T-helper 2 cell (primary cell): ENCODE data around the gene ALG11.
A peak's percentile ranks its signal among the peaks of the same experiment; 100 is the strongest.
"Not testable (repeated sequence)": the region's sequence is repeated elsewhere in the genome, so short reads cannot be mapped to it uniquely, and the experiment has no call there.

Source experiments
- DNase-seq, 5 experiments: peaks; one replicate each; pipeline versions ENCODE4 v3.0.0 to v3.0.0-alpha.2; 2012 to 2022
- total RNA-seq, 2 donors: gene quantifications; one replicate each; lab custom pipeline; 2026; lab: John Stamatoyannopoulos, UW

Gene ALG11, protein sequence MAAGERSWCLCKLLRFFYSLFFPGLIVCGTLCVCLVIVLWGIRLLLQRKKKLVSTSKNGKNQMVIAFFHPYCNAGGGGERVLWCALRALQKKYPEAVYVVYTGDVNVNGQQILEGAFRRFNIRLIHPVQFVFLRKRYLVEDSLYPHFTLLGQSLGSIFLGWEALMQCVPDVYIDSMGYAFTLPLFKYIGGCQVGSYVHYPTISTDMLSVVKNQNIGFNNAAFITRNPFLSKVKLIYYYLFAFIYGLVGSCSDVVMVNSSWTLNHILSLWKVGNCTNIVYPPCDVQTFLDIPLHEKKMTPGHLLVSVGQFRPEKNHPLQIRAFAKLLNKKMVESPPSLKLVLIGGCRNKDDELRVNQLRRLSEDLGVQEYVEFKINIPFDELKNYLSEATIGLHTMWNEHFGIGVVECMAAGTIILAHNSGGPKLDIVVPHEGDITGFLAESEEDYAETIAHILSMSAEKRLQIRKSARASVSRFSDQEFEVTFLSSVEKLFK
- 15.6 to 19.0 reads per million in 2 donors for total RNA-seq

DNA sequence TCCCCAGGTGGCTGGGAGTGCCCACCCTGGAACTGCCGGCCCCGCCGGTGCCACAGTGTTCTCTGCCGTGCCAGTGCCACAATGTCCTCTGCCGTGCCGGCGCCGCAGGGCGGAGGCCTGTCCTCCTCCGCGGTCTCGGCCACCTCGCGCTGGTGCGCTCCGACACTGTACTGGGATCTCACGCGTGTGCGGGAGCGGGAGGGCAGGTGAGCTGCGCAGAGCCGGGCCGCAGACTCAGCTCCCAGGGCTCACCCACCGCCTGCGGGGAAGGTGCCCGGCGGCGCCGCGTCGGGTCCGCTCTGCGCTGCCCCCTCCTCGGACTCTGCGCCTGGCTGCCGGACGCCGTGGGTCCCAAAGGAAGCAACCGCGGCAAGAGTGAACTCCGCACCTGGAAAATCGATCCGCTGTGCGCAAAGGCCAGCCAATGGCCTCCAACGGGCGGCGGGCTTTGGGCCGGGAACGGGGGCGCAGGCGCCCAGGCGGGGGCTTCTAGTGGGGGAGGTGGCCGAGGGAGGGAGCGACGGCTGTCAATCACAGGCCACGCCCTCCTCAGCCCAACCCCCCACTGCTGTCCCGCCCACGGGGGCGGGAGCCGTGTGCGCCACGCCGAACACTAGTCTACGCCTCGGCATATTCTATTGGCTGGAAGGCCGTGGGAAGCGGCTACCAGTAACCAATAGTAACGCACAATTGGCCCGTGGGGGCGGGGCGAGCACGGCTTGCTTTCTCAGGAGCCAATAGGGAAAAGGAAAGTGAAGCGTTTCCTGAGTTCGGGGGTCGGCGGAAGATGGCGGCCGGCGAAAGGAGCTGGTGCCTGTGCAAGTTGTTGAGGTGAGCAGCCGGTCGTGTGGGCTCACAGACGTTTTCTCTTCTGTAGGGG lies at the start of gene ALG11:
TSS of gene ALG11 (plus strand) at position 767 of the 880 bp plus-strand sequence. CDS start at position 788, 21 bp downstream.
- peak; percentile 98 to 100 (median 99) for DNase-seq

DNA sequence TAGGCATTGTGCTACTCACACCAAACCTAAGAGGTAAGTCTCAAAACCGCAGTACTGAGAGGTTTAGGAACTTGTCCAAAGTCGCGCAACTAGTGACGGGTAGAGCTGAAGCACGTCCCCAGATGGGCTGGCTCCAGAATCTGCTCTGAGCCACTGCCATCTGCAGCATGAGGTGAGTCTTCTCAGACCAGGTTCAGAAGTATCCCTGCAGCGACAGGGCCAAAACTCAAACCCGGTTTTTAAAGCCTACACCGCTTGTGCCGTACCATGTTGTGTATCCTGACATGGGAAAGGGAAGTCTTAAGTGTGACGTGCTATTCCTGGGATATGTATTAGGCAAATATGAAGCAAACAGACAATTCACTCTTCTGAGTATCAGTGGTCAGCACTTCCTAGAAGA lies 46.0 kb upstream of the ALG11 start:
- DNase-seq = no peak

DNA sequence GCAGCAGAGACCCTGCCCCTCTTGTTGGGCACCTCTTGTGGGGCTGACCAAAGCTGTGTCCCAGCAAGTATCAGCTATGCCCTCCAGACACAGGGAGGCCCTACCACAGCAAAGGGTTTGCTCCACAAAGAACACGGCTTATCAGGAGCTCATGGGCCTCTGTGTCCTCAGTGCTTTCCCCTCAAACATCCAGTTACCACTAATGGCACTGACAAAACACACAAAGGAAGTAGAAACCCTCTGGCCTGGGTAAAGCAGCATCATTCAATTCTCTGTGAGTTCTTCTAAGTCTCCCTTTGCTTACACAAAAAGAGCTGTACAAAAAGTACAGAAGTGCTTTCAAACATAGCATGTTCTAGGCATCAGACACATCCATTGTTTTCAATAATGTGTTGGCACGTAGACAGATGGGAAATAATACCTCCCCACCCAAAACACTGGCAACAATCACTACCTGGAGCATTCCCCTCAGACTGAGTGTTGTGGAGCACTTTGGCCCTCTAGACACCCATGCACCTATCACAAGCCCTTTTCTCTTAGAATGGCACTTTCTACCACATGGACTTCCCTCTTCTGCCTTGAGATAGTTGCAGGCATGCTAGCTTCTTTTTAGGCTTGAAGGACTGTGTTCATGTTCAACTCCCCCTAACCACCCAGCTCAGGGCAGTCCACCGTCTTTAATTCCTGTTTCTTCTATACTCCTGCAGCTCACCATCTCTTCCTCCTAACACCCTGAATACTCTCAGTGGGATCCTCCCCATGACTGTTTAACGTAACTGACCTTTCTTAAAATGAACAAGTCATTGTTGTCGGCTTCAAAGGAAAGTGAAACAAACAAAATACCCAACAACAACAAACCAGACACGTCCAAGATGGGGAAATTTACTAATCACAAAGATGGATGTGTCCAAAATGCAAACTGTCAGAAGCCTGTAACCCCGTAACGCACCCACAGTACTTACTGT lies 44.4 kb upstream of the ALG11 start:
- peak in 1 of 5 experiments; percentile 37 for DNase-seq

DNA sequence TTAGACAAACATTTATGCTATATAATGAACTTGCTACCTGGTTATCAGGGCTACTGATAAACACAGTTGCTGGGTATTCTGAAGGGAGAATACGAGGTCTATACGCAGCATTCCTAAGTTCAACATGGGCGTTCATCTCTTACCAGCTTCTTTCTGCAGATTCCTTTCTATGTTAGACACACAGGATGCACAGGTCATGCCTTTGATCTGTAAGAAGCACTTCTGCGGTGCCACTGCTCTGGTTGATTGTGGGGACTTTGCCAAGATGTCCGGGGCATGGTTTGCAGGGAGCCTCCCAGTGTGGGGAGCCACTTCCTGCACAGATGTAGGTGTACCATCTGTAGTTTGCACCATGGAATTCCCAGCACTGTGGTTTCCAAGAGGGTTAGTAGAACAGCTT lies 41.8 kb upstream of the ALG11 start:
- DNase-seq = peak in 1 of 5 experiments; percentile 39

DNA sequence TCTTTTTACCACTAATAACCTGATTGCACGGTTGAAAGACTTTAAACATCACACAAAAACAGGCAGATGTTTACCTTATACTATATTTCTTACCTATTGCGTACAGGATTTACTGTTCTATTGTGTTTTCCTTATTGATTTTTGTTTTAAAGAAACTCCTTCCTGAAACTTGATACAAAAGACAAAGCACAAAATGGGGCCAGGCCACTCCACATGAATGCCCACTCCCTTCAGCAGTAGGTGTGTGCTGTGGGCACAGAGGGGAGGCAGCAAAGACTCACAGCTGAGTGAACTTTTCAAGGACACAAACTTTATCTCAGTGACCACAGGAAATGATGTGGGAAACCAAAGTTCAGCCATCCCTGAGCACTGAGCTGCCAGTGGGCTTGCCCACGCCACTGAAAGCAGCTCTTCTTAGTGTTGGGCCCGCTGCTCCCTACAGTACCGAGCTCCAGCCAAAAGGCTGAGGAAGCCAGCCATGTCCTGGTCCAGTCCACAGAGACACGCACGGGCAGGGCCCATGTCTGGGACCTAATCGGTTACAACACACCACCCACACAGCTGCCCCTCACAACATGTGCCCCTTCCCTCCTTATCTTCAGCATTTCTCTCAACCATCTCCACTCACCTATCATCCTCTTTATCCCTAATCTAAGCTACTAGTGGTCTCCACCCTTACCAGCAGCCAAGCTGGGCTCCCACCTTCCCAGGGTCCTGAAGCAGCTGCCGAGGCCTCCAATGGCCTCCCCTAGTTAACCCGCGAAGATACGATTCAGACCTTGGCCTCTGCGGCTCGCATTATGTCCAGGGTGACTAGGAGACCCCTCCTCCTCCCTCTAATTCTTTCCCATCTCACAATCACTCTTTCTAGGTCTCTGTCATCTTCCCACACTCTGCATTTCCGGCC lies 40.4 kb upstream of the ALG11 start:
- no peak for DNase-seq

DNA sequence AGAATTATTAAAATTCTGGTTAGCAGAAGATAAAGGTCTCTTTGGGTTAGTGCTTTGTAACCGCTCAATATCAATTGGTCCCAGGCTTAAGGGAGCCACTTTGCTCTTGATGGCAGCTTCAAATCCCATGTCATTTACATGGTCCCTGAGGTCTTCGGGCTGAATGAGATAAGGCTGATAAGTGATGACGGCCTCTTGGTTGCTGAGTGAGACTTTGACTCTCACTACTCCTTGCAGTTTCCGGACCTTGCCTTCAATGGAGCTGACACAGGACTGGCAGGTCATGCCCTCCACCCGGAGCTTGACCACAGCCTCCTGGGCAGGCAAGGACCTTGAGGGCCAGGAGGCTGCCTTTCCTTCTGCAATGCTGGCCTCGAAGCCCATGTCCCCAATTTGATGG lies 37.7 kb upstream of the ALG11 start:
- DNase-seq = no peak

DNA sequence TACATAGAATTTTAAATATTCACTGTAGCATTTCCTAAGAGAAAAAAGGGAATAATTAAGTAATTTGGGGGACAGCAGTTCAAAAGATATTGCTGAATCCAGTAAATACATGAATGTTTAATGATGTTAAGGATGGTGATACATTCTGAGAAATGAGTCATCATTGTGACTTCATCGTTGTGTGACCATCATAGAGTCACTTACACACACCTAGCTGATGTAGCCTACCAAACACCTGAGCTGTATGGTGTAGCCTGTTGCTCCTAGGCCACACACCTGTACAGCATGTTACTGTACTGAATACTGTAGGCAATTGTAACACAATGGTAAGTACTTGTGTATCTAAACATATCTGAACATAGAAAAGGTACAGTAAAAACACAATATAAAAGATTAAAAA lies 35.8 kb upstream of the ALG11 start:
- no peak for DNase-seq

DNA sequence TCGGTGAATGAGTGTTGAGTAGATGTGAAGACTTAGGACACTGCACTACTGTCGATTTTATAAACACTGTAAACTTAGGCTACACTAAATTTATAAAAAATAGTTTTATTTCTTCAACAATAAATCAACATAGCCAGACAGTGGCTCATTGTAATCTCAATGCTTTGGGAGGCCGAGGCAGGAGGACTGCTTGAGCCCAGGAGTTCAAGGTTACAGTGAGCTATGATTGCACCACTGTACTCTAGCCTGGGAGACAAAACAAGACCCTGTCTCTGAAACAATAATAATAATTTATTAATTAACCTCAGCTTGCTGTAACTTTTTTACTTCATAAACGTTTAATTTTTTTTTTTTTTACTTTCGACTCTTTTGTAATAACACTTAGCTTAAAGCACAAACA lies 35.3 kb upstream of the ALG11 start:
- no peak for DNase-seq

DNA sequence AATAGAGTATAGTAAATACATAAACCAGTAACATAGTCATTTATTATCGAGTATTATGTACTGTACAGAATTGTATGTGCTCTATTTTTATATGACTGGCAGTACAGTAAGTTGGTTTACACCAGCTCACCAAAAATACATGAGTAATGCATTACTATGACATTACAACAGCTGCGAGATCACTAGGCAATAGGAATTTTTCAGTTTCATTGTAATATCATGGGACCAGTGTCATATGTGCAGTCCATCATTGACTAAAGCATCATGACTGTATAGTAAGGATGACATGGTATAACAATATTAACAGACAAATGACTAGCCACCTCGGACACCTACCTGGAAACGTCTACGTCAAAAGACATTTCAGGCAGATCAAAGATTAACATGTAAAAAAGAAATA lies 34.6 kb upstream of the ALG11 start:
- DNase-seq = no peak

DNA sequence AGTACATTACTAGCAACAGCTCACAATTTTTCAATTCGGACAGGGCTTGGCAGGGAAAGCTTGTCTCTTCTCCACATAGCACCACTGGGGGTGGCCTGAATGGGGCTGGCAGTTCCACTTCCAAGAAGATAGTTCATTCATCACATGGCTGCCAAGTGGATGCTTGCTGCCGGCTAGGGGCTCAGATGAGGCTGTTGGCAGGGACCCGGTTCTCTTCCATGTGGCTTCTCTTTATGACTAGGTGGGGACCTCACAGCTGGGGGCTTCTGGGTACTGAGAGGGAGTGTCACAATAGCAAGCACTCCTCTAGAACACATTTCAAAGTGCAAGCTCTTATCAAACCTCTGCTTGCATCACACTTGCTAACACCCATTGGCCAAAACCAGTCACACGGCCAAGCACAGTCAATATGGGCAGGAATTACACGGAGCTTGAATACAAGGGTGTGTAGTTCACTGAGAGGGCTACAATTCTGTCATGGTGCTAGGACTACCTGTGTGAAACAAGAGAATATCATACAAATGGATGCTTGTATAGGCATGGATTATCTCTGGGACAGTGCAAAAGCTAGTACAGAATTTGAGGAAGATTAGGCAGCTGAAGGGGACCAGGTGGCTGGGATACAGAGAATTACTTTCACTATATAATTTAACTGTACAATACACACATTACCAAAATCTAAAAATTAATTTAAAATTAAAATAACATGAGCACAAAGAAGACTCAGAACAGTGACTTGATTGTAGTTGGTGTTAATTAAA lies 33.2 kb upstream of the ALG11 start:
- DNase-seq = no peak

DNA sequence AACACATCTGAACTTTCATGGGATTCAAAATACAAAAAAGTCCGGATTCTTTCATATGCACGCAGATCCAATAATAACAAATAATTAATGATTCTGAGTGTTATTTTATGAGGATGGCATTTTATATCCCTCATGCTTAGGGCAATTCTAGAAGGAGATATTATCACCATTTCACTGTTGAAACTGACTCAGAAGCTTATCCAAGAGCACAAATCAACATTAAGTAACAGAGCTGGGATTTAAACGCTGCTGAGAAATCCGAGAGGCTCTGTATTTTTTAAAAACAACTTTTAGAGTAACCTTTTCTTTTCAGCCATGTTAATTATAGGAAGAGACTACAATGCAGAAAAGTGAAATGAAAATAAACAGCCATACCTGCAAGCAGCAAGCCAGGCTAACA lies 31.3 kb upstream of the ALG11 start:
- no peak for DNase-seq

DNA sequence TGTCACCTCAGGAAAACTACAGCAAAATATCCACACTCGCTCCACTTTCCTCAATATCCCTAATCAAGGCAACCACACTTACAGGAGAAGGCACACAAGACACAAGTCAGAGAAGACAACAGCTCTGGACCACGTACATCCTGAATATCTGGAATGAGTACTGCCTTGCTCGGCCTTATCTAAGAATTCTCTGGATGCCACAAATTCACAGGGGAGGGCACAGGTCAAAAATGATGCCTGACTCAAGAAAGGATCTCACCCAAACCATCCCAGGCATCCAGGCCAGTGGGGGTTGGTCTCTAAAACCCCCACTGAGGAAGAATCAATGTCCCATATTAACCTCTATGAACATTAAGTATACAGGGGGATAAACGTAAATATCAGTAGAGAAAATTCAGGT lies 30.8 kb upstream of the ALG11 start:
- no peak for DNase-seq

DNA sequence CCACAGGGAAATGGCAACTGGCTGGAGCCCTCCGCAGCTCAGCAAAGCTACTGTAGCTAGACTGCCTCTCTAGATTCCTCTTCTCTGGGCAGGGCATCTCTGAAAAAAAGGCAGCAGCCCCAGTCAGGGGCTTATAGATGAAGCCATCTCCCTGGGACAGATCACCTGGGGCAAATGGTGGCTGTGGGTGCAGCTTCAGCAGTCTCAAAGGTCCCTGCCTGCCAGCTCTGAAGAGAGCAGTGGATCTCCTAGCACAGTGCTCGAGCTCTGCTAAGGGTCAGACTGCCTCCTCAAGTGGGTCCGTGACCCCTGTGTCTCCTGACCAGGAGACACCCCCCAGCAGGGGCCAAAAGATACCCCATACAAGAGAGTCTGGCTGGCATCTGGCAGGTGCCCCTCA lies 28.9 kb upstream of the ALG11 start:
- not testable (repeated sequence) for DNase-seq

DNA sequence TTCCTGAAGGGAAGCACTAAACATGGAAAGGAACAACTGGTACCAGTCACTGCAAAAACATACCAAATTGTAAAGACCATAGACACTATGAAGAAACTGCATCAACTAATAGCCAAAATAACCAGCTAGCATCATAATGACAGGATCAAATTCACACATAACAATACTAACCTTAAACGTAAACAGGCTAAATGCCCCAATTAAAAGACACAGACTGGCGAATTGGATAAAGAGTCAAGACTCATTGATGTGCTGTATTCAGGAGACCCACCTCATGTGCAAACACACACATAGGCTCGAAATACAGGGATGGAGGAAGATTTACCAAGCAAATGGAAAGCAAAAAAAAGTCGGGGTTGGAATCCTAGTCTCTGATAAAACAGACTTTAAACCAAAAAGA lies 27.3 kb upstream of the ALG11 start:
- not testable (repeated sequence) for DNase-seq

DNA sequence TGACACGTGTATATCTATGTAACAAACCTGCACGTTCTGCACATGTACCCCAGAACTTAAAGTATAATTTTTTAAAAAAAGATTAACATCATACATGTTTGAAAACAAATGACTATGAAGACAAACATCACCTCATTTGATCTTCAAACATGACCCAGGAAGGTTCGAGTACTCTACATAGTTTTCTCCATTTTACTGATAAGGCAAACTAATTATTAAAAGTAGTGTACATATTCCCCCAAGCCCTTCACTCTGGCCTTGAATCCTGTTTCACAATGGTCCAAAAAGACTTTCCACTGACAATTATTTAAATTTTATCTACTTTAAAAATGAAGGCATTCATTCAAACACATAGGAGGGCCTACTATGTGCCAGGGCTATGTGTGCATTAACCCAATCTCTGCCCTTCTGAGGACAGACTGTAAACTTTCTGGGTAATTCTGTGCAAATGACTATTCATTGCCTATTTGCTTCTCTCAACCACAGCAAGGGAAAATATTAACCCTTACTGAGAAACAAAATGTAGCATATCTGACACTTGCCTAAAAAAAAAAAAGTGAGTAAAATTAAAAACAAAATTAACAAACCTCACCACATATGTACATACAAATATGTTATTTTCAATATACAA lies 23.1 kb upstream of the ALG11 start:
- no peak for DNase-seq

DNA sequence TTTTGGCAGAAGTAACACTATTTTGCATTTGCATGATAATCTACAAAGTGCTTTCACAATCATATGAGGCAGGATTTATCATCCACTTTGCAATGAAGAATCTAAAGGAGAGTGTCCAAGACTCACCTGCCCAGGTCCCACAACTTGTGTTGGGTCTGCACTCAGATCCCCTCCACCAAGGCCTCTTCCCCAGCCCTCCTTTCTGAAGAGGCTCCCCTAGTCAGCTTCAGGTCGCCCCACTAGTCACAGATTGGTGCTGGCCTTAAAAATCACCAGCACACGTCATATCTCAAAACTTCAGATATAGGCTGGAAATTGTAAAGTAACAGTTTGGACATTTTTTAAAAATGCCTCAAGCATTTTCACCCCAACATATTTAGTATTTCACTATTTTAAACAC lies 18.5 kb upstream of the ALG11 start:
- no peak for DNase-seq

DNA sequence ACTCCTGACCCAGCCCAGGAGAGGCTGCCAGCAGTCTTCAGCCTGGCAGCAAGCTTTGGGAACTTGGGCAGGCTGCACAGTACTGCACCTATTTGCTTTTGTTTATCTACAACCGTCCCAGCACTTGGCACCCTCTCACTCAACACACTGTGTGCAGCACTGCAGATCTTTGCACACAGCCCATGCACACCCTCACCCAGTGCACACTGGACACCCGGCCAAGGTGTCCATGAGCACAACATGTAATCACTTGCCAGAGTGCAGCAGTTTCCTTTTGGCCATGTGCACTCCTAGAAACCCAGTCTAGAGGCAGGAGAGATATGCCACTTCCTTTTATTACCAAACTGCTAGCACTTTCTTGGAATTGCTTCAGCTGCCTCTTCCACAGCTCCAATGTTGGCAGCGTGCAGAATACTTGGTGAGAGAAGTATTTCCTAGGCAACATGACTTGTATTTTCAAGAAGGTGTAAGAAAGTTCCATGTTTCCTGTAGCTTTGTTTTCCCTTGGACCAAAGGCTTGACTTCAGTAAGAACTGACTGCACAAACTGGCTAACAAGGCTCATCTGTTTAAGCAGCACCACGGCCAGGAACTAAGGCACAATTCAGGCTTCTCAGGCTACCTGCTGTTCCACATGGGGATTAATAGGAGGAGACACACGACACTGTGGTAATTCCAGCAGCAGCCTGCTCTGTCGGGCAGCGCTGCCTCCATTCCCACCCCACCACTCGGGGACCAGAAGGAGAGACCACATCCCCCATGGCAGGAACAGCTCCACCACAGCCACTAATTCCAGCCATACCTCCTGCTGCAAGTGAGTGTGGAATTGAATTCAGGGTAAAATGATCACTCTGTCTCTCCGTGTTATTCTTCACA lies 16.3 kb upstream of the ALG11 start:
- no peak for DNase-seq

DNA sequence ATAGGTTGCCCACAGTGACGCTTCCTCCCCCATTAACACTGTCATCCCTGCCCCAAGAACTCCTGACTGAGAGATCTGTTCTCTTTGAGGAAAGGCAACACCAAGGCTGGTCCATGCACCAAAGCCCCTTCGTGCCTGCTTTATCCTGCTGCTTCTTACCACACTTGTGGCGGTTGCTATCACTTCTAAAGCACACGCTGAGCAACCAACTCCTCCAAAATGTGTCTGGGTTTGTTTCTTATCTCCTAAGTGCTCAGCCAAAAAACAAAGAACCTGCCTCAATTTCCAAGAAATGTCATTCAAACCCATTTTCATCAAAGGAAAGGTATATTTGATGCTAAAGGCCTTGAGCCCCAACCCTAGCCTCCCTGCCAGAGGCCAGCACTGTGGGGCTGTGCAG lies 15.6 kb upstream of the ALG11 start:
- DNase-seq = no peak

DNA sequence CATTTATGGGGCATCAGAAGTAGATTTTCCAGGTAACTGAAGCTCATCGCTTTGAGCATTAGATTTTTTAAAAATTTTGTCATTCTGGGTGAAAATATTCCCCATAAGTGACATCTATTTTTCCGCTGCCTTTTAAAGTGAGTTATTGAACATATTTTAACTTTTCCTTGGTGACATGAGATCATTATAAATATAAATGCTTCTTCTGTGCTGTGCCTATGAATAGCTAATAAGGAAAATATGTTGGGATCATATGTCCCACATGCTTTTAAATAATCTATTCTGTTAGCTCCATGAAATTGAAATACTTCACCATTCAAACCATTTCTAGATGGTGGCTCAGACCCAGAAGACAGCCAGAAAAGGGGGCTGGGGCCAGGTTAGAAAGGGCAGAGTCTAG lies 15.0 kb upstream of the ALG11 start:
- DNase-seq = no peak
